ENCODE results near the gene SGSM2.

SGSM2 gene

GRCh38 chr17:2369039-2369438, 31.7 kb downstream of the SGSM2 start:
- Histone ChIP-seq H2AFZ (ENCODE audit: low read depth) (no peak overlapping the region), H3K79me2 (ENCODE audit: insufficient read depth, low read depth) (no peaks in the 10 kb centered on the region), H3K27me3 (ENCODE audit: insufficient read depth, low read depth) (no peaks in the 10 kb centered on the region), H3K27ac (no peak overlapping the region), H3K4me2 (no peak overlapping the region), H4K20me1 (ENCODE audit: insufficient read depth) (no peaks in the 10 kb centered on the region), H3K36me3 (ENCODE audit: insufficient read depth) (no peaks in the 10 kb centered on the region), H3K4me3 (IDR thresholded peaks at IDR 0.05; ENCODE audit: insufficient read depth, low read depth, low read length) (no peak overlapping the region), H3K4me1 (ENCODE audit: low read depth, poor library complexity, severe bottlenecking) (no peaks in the 10 kb centered on the region), H3K9ac (no peak overlapping the region)
- TF ChIP-seq CTCF (conservative IDR thresholded peaks at IDR 0.05; ENCODE audit: low read depth, low read length) = no peak

- Histone ChIP-seq H3K36me3 (ENCODE audit: insufficient read depth) (no peaks in the 10 kb centered on the region), H3K9ac (no peak overlapping the region), H3K79me2 (ENCODE audit: insufficient read depth, low read depth) (no peaks in the 10 kb centered on the region), H3K4me3 (IDR thresholded peaks at IDR 0.05; ENCODE audit: insufficient read depth, low read depth, low read length) (no peak overlapping the region), H3K27ac (no peak overlapping the region), H3K27me3 (ENCODE audit: insufficient read depth, low read depth) (no peaks in the 10 kb centered on the region), H3K4me1 (ENCODE audit: low read depth, poor library complexity, severe bottlenecking) (no peaks in the 10 kb centered on the region), H3K4me2 (no peak overlapping the region), H4K20me1 (ENCODE audit: insufficient read depth) (no peaks in the 10 kb centered on the region), H2AFZ (ENCODE audit: low read depth) (no peak overlapping the region)
- no peak for TF ChIP-seq CTCF (conservative IDR thresholded peaks at IDR 0.05; ENCODE audit: low read depth, low read length)
Observed at GRCh38 chr17:2369551-2370210, 32.4 kb downstream of the SGSM2 start.

GRCh38 chr17:2370211-2370589, 32.9 kb downstream of the SGSM2 start:
- no peaks in the 10 kb centered on the region for H3K36me3 ChIP-seq (ENCODE audit: insufficient read depth)
- H3K27ac ChIP-seq = no peak overlapping the region
- no peaks in the 10 kb centered on the region for H3K27me3 ChIP-seq (ENCODE audit: insufficient read depth, low read depth)
- H2AFZ ChIP-seq (ENCODE audit: low read depth) = no peak overlapping the region
- no peaks in the 10 kb centered on the region for H3K4me1 ChIP-seq (ENCODE audit: low read depth, poor library complexity, severe bottlenecking)
- H4K20me1 ChIP-seq (ENCODE audit: insufficient read depth) = no peaks in the 10 kb centered on the region
- no peak overlapping the region for H3K4me3 ChIP-seq (IDR thresholded peaks at IDR 0.05; ENCODE audit: insufficient read depth, low read depth, low read length)
- no peaks in the 10 kb centered on the region for H3K79me2 ChIP-seq (ENCODE audit: insufficient read depth, low read depth)
- H3K4me2 ChIP-seq = no peak overlapping the region
- H3K9ac ChIP-seq = no peak overlapping the region
- TF ChIP-seq CTCF (conservative IDR thresholded peaks at IDR 0.05; ENCODE audit: low read depth, low read length) = no peak

- H3K79me2 ChIP-seq (ENCODE audit: insufficient read depth, low read depth) = no peaks in the 10 kb centered on the region
- no peak overlapping the region for H3K4me2 ChIP-seq
- no peaks in the 10 kb centered on the region for H3K36me3 ChIP-seq (ENCODE audit: insufficient read depth)
- no peaks in the 10 kb centered on the region for H3K4me1 ChIP-seq (ENCODE audit: low read depth, poor library complexity, severe bottlenecking)
- no peak overlapping the region for H3K4me3 ChIP-seq (IDR thresholded peaks at IDR 0.05; ENCODE audit: insufficient read depth, low read depth, low read length)
- no peak for TF ChIP-seq CTCF (conservative IDR thresholded peaks at IDR 0.05; ENCODE audit: low read depth, low read length)
- no peaks in the 10 kb centered on the region for H3K27me3 ChIP-seq (ENCODE audit: insufficient read depth, low read depth)
- H4K20me1 ChIP-seq (ENCODE audit: insufficient read depth) = no peaks in the 10 kb centered on the region
- no peak overlapping the region for H3K9ac ChIP-seq
- no peak overlapping the region for H2AFZ ChIP-seq (ENCODE audit: low read depth)
- no peak overlapping the region for H3K27ac ChIP-seq
Observed at GRCh38 chr17:2371183-2372130, 34.2 kb downstream of the SGSM2 start.
